BLaER1 treated with 17β-estradiol and CSF1 and Interleukin-3, amounts not matched to agents 10 nM and 100 nM (cell line): ENCODE data around the gene NUP107.

Experiments
- H3K27ac ChIP-seq, 11 experiments: shearing (Covaris generic); formaldehyde crosslinking; 2 replicates each; pipeline ENCODE4 v1.8.1; 2022
- H3K27me3 ChIP-seq, 11 experiments: shearing (Covaris generic); formaldehyde crosslinking; 2 replicates each; pipeline ENCODE4 v1.8.1; 2022
- H3K36me3 ChIP-seq, 11 experiments: shearing (Covaris generic); formaldehyde crosslinking; 2 replicates each; pipeline ENCODE4 v1.8.1; 2022
- H3K4me1 ChIP-seq, 10 experiments: shearing (Covaris generic); formaldehyde crosslinking; 2 replicates each; pipeline ENCODE4 v1.8.1; 2022
- H3K4me2 ChIP-seq, 11 experiments: shearing (Covaris generic); formaldehyde crosslinking; 2 replicates each; pipeline ENCODE4 v1.8.1; 2022
- H3K4me3 ChIP-seq, 10 experiments: shearing (Covaris generic); formaldehyde crosslinking; 2 replicates each; pipeline ENCODE4 v1.8.1; 2022
- H3K9ac ChIP-seq, 11 experiments: shearing (Covaris generic); formaldehyde crosslinking; 2 replicates each; pipeline ENCODE4 v1.8.1; 2022
- H3K9me3 ChIP-seq, 11 experiments: shearing (Covaris generic); formaldehyde crosslinking; replicated peaks in 1 of 11; 2 replicates each; pipeline ENCODE4 v1.8.1; 2022
- H4K20me1 ChIP-seq, 11 experiments: shearing (Covaris generic); formaldehyde crosslinking; 2 replicates each; pipeline ENCODE4 v1.8.1; 2022
- Cebpa-rat ChIP-seq, 11 experiments: shearing (Covaris generic); IDR thresholded peaks; 2 replicates each; pipeline ENCODE4 v1.8.1; 2022

Gene NUP107

GRCh38 chr12:68686262-68686594 is 550 bp upstream of the NUP107 start:
- no peak for TF ChIP-seq Cebpa-rat (IDR thresholded peaks at IDR 0.05)
- Histone ChIP-seq H3K9me3 (no peaks in the 10 kb centered on the region), H4K20me1 (no peaks in the 10 kb centered on the region), H3K4me3 (peak overlapping the region; percentile 82 to 97 (median 90)), H3K27ac (peak overlapping the region; percentile 72 to 91 (median 87)), H3K27me3 (no peaks in the 10 kb centered on the region), H3K36me3 (peaks cover 15 to 27% (median 21%) of the 10 kb centered on the region in 11 experiments), H3K4me2 (peak overlapping the region; percentile 51 to 92 (median 82)), H3K4me1 (peaks cover 23 to 28% (median 27%) of the 10 kb centered on the region in 10 experiments), H3K9ac (peak overlapping the region; percentile 84 to 93 (median 89))

GRCh38 chr12:68695454-68695853 is 8.7 kb downstream of the NUP107 start:
- H3K4me2 ChIP-seq, result no peak overlapping the region
- no peaks in the 10 kb centered on the region for H3K27me3 ChIP-seq
- no peak overlapping the region for H3K4me3 ChIP-seq
- no peaks in the 10 kb centered on the region for H3K9me3 ChIP-seq
- H4K20me1 ChIP-seq, result no peaks in the 10 kb centered on the region
- no peaks in the 10 kb centered on the region for H3K4me1 ChIP-seq
- TF ChIP-seq Cebpa-rat (IDR thresholded peaks at IDR 0.05), result no peak
- H3K36me3 ChIP-seq, result peaks cover 97 to 100% (median 100%) of the 10 kb centered on the region in 11 experiments
- H3K27ac ChIP-seq, result no peak overlapping the region
- no peak overlapping the region for H3K9ac ChIP-seq

- no peaks in the 10 kb centered on the region for H4K20me1 ChIP-seq
- H3K27me3 ChIP-seq, result no peaks in the 10 kb centered on the region
- H3K9me3 ChIP-seq, result no peaks in the 10 kb centered on the region
- no peak for TF ChIP-seq Cebpa-rat (IDR thresholded peaks at IDR 0.05)
- H3K27ac ChIP-seq, result no peak overlapping the region
- peaks cover 94 to 100% (median 100%) of the 10 kb centered on the region in 11 experiments for H3K36me3 ChIP-seq
- H3K4me3 ChIP-seq, result no peak overlapping the region
- no peak overlapping the region for H3K9ac ChIP-seq
- H3K4me2 ChIP-seq, result no peak overlapping the region
- no peaks in the 10 kb centered on the region for H3K4me1 ChIP-seq
Observed at GRCh38 chr12:68699486-68699885, 12.7 kb downstream of the NUP107 start.

GRCh38 chr12:68727776-68728175 is 41.0 kb downstream of the NUP107 start:
- no peaks in the 10 kb centered on the region for H3K4me1 ChIP-seq
- H4K20me1 ChIP-seq, result no peaks in the 10 kb centered on the region
- TF ChIP-seq Cebpa-rat (IDR thresholded peaks at IDR 0.05), result no peak
- H3K36me3 ChIP-seq, result peaks cover 65 to 100% (median 92%) of the 10 kb centered on the region in 11 experiments
- H3K4me2 ChIP-seq, result no peak overlapping the region
- H3K9ac ChIP-seq, result no peak overlapping the region
- H3K9me3 ChIP-seq, result no peaks in the 10 kb centered on the region
- H3K27me3 ChIP-seq, result no peaks in the 10 kb centered on the region
- H3K4me3 ChIP-seq, result no peak overlapping the region
- no peak overlapping the region for H3K27ac ChIP-seq

GRCh38 chr12:68733661-68734071 is 46.9 kb downstream of the NUP107 start:
- Histone ChIP-seq H3K9ac (no peak overlapping the region), H3K27me3 (no peaks in the 10 kb centered on the region), H3K4me1 (no peaks in the 10 kb centered on the region), H3K4me3 (no peak overlapping the region), H4K20me1 (no peaks in the 10 kb centered on the region), H3K9me3 (no peaks in the 10 kb centered on the region), H3K4me2 (no peak overlapping the region), H3K36me3 (peaks cover 69 to 100% (median 95%) of the 10 kb centered on the region in 11 experiments), H3K27ac (no peak overlapping the region; a peak in 1 of 22 replicates)
- TF ChIP-seq Cebpa-rat (IDR thresholded peaks at IDR 0.05), result no peak

GRCh38 chr12:68739891-68740290 is 53.1 kb downstream of the NUP107 start:
- Histone ChIP-seq H3K27ac (no peak overlapping the region), H3K36me3 (peaks cover 42 to 86% (median 65%) of the 10 kb centered on the region in 11 experiments), H3K4me2 (no peak overlapping the region), H3K4me1 (peaks cover 22 to 31% (median 22%) of the 10 kb centered on the region in 10 experiments), H4K20me1 (no peaks in the 10 kb centered on the region), H3K9me3 (no peaks in the 10 kb centered on the region), H3K27me3 (no peaks in the 10 kb centered on the region), H3K9ac (no peak overlapping the region), H3K4me3 (no peak overlapping the region)
- no peak for TF ChIP-seq Cebpa-rat (IDR thresholded peaks at IDR 0.05)

- Histone ChIP-seq H3K9me3 (no peaks in the 10 kb centered on the region), H3K27ac (peak overlapping the region; percentile 48 to 91 (median 85)), H3K36me3 (peaks cover 8 to 53% (median 31%) of the 10 kb centered on the region in 11 experiments; a peak in 21 of 22 replicates), H3K4me3 (peak overlapping the region in 7 of 10 experiments; percentile 0 to 29 (median 9); a peak in 4 of 20 replicates), H3K4me1 (peaks cover 30 to 40% (median 31%) of the 10 kb centered on the region in 10 experiments), H3K27me3 (no peaks in the 10 kb centered on the region), H3K4me2 (peak overlapping the region; percentile 72 to 95 (median 87)), H4K20me1 (no peaks in the 10 kb centered on the region), H3K9ac (peak overlapping the region; percentile 40 to 67 (median 55); a peak in 19 of 22 replicates)
- TF ChIP-seq Cebpa-rat (IDR thresholded peaks at IDR 0.05), result peak in 5 of 11 experiments; percentile 28 to 46 (median 40); a peak in 6 of 22 replicates
Observed at GRCh38 chr12:68743356-68743755, 56.6 kb downstream of the NUP107 start.

- Histone ChIP-seq H3K9me3 (no peaks in the 10 kb centered on the region), H3K4me1 (peaks cover 45 to 60% (median 51%) of the 10 kb centered on the region in 10 experiments), H3K4me2 (peak overlapping the region; percentile 81 to 95 (median 87)), H3K4me3 (peak overlapping the region; percentile 70 to 95 (median 84)), H3K27ac (peak overlapping the region; percentile 52 to 91 (median 85)), H3K27me3 (no peaks in the 10 kb centered on the region), H4K20me1 (peaks cover 0 to 10% (median 0%) of the 10 kb centered on the region in 11 experiments; a peak in 5 of 22 replicates), H3K36me3 (peaks cover 2 to 45% (median 16%) of the 10 kb centered on the region in 11 experiments; a peak in 16 of 22 replicates), H3K9ac (peak overlapping the region; percentile 82 to 92 (median 88))
- TF ChIP-seq Cebpa-rat (IDR thresholded peaks at IDR 0.05), result no peak
Observed at GRCh38 chr12:68745376-68745903, 58.7 kb downstream of the NUP107 start.

- Histone ChIP-seq H3K36me3 (peaks cover 7 to 45% (median 15%) of the 10 kb centered on the region in 11 experiments; a peak in 18 of 22 replicates), H3K4me3 (peak within 1 kb of the TSS; percentile 70 to 95 (median 84)), H3K9ac (peak within 1 kb of the TSS; percentile 82 to 92 (median 88)), H3K4me1 (peaks cover 51 to 66% (median 57%) of the 10 kb centered on the region in 10 experiments), H3K9me3 (no peaks in the 10 kb centered on the region), H3K27ac (peak within 1 kb of the TSS; percentile 60 to 91 (median 85)), H3K27me3 (no peaks in the 10 kb centered on the region), H4K20me1 (peaks cover 0 to 11% (median 0%) of the 10 kb centered on the region in 11 experiments; a peak in 5 of 22 replicates), H3K4me2 (peak within 1 kb of the TSS; percentile 81 to 95 (median 87))
- TF ChIP-seq Cebpa-rat (IDR thresholded peaks at IDR 0.05), result no peak
Observed at GRCh38 chr12:68745904-68746571, 59.3 kb downstream of the NUP107 start, which contains the start of gene SLC35E3. SLC35E3 (plus strand) TSS chr12:68746176; CDS start chr12:68746378, 202 bp downstream.
